H1 (cell line): ENCODE results near the gene UTP14C. TPM values are rescaled to one million over a fixed set of nuclear protein-coding genes. Genes with fewer than 3 reads are reported as not detected.

Experiments
- CTCF ChIA-PET: fragments of 300-600 bp; sonication (Branson Sonifier 250); formaldehyde crosslinking; loops from one replicate; lab custom pipeline; 2021; ENCODE audit not compliant: partially characterized antibody; lab: Charles Lee
- POLR2A ChIA-PET: fragments of 300-600 bp; sonication (Branson Sonifier 250); formaldehyde crosslinking; loops from one replicate; lab custom pipeline; 2021; ENCODE audit warnings: inconsistent platforms; ENCODE audit not compliant: partially characterized antibody; lab: Charles Lee
- DNase-seq, 2 experiments: peaks; one replicate each; pipeline versions ENCODE4 v3.0.0 to v3.0.0-alpha.2; 2010 to 2022; ENCODE audit warnings: low spot score in 2 of 2, low read depth in 1 of 2, mixed read lengths in 1 of 2
- FAIRE-seq: peaks from 2 replicates; lab custom pipeline; 2011; peaks lifted over from hg19 to GRCh38; lab: Jason Lieb, UNC
- H2AFZ ChIP-seq: 2 replicates; pipeline ENCODE4 v1.8.1; 2012; ENCODE audit warnings: low read length, inconsistent platforms
- H2AK5ac ChIP-seq: 2 replicates; pipeline ENCODE4 v1.6.1; 2013; ENCODE audit warnings: low read depth, low read length
- H2BK120ac ChIP-seq: replicated peaks from 2 replicates; pipeline ENCODE3; 2013; ENCODE audit warnings: low read depth, low read length, inconsistent platforms
- H2BK12ac ChIP-seq: 2 replicates; pipeline ENCODE4 v1.6.1; 2013; ENCODE audit warnings: low read depth, low read length
- H2BK15ac ChIP-seq: 2 replicates; pipeline ENCODE4 v1.6.1; 2013; ENCODE audit warnings: low read length
- H2BK20ac ChIP-seq: 2 replicates; pipeline ENCODE4 v1.6.1; 2013; ENCODE audit warnings: low read length
- H2BK5ac ChIP-seq: 2 replicates; pipeline ENCODE4 v1.6.1; 2013; ENCODE audit warnings: low read depth, low read length
- H3K14ac ChIP-seq: 2 replicates; pipeline ENCODE4 v1.6.1; 2013; ENCODE audit warnings: inconsistent platforms; ENCODE audit not compliant: insufficient read length
- H3K18ac ChIP-seq: 2 replicates; pipeline ENCODE4 v1.6.1; 2013; ENCODE audit warnings: low read length; ENCODE audit errors: extremely low read depth
- H3K23ac ChIP-seq: 2 replicates; pipeline ENCODE4 v1.6.1; 2013; ENCODE audit warnings: inconsistent platforms; ENCODE audit not compliant: insufficient read length
- H3K23me2 ChIP-seq: 2 replicates; pipeline ENCODE4 v1.6.1; 2013; ENCODE audit warnings: low read depth, low read length
- H3K27ac ChIP-seq: 2 replicates; pipeline ENCODE4 v1.6.1; 2011; ENCODE audit warnings: low read depth, low read length, inconsistent platforms
- H3K27me3 ChIP-seq, 4 experiments: replicated peaks in 1 of 4; 1 replicate in 1 of 4; 2 replicates in 3 of 4; pipeline versions ENCODE4 v1.6.1 to v1.8.1; 2011 to 2013; ENCODE audit warnings: low read length in 3 of 4, mild to moderate bottlenecking in 3 of 4, inconsistent platforms in 2 of 4, mixed read lengths in 2 of 4, moderate library complexity in 1 of 4; ENCODE audit not compliant: control insufficient read depth in 3 of 4, insufficient read depth in 3 of 4; ENCODE audit errors: extremely low read depth in 1 of 4
- H3K36me3 ChIP-seq, 4 experiments: 2 replicates each; pipeline versions ENCODE4 v1.6.1 to v1.8.1; 2011 to 2013; ENCODE audit warnings: mild to moderate bottlenecking in 4 of 4, low read length in 3 of 4, moderate library complexity in 2 of 4, control low read depth in 1 of 4, inconsistent platforms in 1 of 4; ENCODE audit not compliant: insufficient read depth in 4 of 4, control insufficient read depth in 2 of 4
- H3K4ac ChIP-seq: replicated peaks from 2 replicates; pipeline ENCODE3; 2013; ENCODE audit warnings: low read length, low read depth, mixed read lengths, inconsistent platforms; ENCODE audit not compliant: insufficient read length
- H3K4me1 ChIP-seq, 4 experiments: replicated peaks in 1 of 4; 1 replicate in 1 of 4; 2 replicates in 3 of 4; pipeline versions ENCODE4 v1.6.1 to v1.8.1; 2011 to 2013; ENCODE audit warnings: low read length in 3 of 4, inconsistent platforms in 2 of 4, mixed read lengths in 1 of 4; ENCODE audit not compliant: insufficient read depth in 4 of 4, control insufficient read depth in 3 of 4
- H3K4me2 ChIP-seq, 2 experiments: 2 replicates each; pipeline versions ENCODE4 v1.6.1 to v1.8.1; 2011 to 2013; ENCODE audit warnings: low read depth in 2 of 2, low read length in 2 of 2, control low read depth in 1 of 2, inconsistent platforms in 1 of 2, mild to moderate bottlenecking in 1 of 2; ENCODE audit not compliant: insufficient read depth in 1 of 2
- H3K4me3 ChIP-seq, 4 experiments: fragments of 200-600, 300-600 bp in 1 of 4; sonication (generic), shearing (Covaris generic), sonication (Bioruptor Twin) in 1 of 4; 2 replicates each; pipeline versions ENCODE4 v1.5.1 to v1.8.1; 2011 to 2016; ENCODE audit warnings: low read length in 4 of 4, low read depth in 3 of 4, control low read depth in 2 of 4, inconsistent platforms in 2 of 4, mild to moderate bottlenecking in 2 of 4, mixed read lengths in 1 of 4, moderate library complexity in 1 of 4; ENCODE audit not compliant: insufficient read depth in 2 of 4; ENCODE audit errors: extremely low read depth in 1 of 4
- H3K56ac ChIP-seq: replicated peaks from 2 replicates; pipeline ENCODE3; 2013; ENCODE audit warnings: low read depth, mild to moderate bottlenecking, mixed read lengths, low read length, inconsistent platforms; ENCODE audit not compliant: insufficient read length
- H3K79me1 ChIP-seq: 2 replicates; pipeline ENCODE4 v1.6.1; 2013; ENCODE audit warnings: low read depth, low read length, control low read depth
- H3K79me2 ChIP-seq, 2 experiments: 2 replicates each; pipeline versions ENCODE4 v1.6.1 to v1.8.1; 2012 to 2013; ENCODE audit warnings: low read length in 2 of 2, mild to moderate bottlenecking in 2 of 2, inconsistent platforms in 1 of 2; ENCODE audit not compliant: insufficient read depth in 2 of 2, control insufficient read depth in 1 of 2
- H3K9ac ChIP-seq, 4 experiments: replicated peaks in 1 of 4; 1 replicate in 1 of 4; 2 replicates in 3 of 4; pipeline versions ENCODE4 v1.6.1 to v1.8.1; 2011 to 2013; ENCODE audit warnings: low read depth in 3 of 4, low read length in 3 of 4, control low read depth in 2 of 4, mild to moderate bottlenecking in 2 of 4, moderate library complexity in 2 of 4, inconsistent platforms in 1 of 4; ENCODE audit errors: extremely low read depth in 1 of 4
- H3K9me3 ChIP-seq, 2 experiments: 2 replicates each; pipeline versions ENCODE4 v1.6.1 to v1.8.1; 2012 to 2013; ENCODE audit warnings: mild to moderate bottlenecking in 2 of 2, moderate library complexity in 2 of 2, control low read depth in 1 of 2, inconsistent platforms in 1 of 2, low read depth in 1 of 2, low read length in 1 of 2, mixed read lengths in 1 of 2; ENCODE audit not compliant: insufficient read depth in 2 of 2
- H4K20me1 ChIP-seq, 2 experiments: replicated peaks in 1 of 2; 2 replicates each; pipeline versions ENCODE3 to v1.8.1; 2011 to 2013; ENCODE audit warnings: inconsistent platforms in 2 of 2, low read length in 2 of 2, mild to moderate bottlenecking in 1 of 2; ENCODE audit not compliant: insufficient read depth in 2 of 2, control insufficient read depth in 1 of 2
- H4K5ac ChIP-seq: 2 replicates; pipeline ENCODE4 v1.6.1; 2013; ENCODE audit warnings: low read length, low read depth, mixed read lengths, inconsistent platforms; ENCODE audit not compliant: insufficient read length
- H4K8ac ChIP-seq: 2 replicates; pipeline ENCODE4 v1.8.0; 2013; ENCODE audit warnings: mild to moderate bottlenecking, moderate library complexity, low read length, inconsistent platforms; ENCODE audit not compliant: insufficient read depth; ENCODE audit errors: extremely low read depth
- H4K91ac ChIP-seq: replicated peaks from 2 replicates; pipeline ENCODE3; 2013; ENCODE audit warnings: low read length, mixed read lengths, inconsistent platforms; ENCODE audit not compliant: insufficient read length
- BCL11A ChIP-seq, 2 experiments: IDR thresholded peaks; one replicate each; pipeline ENCODE4 v1.6.1; 2011; ENCODE audit warnings: low read depth in 2 of 2, low read length in 2 of 2, mild to moderate bottlenecking in 2 of 2
- BRCA1 ChIP-seq: IDR thresholded peaks from 2 replicates; pipeline ENCODE4 v1.6.1; 2012; ENCODE audit warnings: low read depth, low read length, improper control_type of control experiment
- CBX5 ChIP-seq: fragments of 300-800, 300-1000 bp; sonication (generic); IDR thresholded peaks from 2 replicates; pipeline ENCODE4 v1.7.1; 2016; ENCODE audit warnings: antibody characterized with exemption, low read length, low read depth
- CBX8 ChIP-seq: fragments of 300-800, 300-1000 bp; sonication (generic); IDR thresholded peaks from 2 replicates; pipeline ENCODE4 v1.7.1; 2016; ENCODE audit warnings: low read depth, low read length, borderline replicate concordance
- EZH2 ChIP-seq: fragments of 200-600 bp; sonication (generic); IDR thresholded peaks from 2 replicates; pipeline ENCODE4 v1.7.1; 2012; ENCODE audit warnings: low read depth, mild to moderate bottlenecking, moderate library complexity, low read length, inconsistent platforms; ENCODE audit not compliant: severe bottlenecking
- HDAC6 ChIP-seq: IDR thresholded peaks from one replicate; pipeline ENCODE4 v1.7.1; 2012; ENCODE audit warnings: low read depth, mild to moderate bottlenecking, inconsistent platforms, low read length, moderate library complexity
- KDM5A ChIP-seq: fragments of 200-600 bp; IDR thresholded peaks from 2 replicates; pipeline ENCODE4 v1.7.1; 2012; ENCODE audit warnings: mild to moderate bottlenecking, low read length, inconsistent platforms, mixed read lengths
- NANOG ChIP-seq: IDR thresholded peaks from 2 replicates; pipeline ENCODE4 v1.6.1; 2011; ENCODE audit warnings: low read length, low read depth, mild to moderate bottlenecking, inconsistent platforms; ENCODE audit not compliant: insufficient read depth, poor library complexity, severe bottlenecking
- POLR2A ChIP-seq, 2 experiments: IDR thresholded peaks; 1 replicate in 1 of 2; 2 replicates in 1 of 2; pipeline ENCODE4 v1.6.1; 2011; ENCODE audit warnings: low read depth in 2 of 2, low read length in 2 of 2, mild to moderate bottlenecking in 2 of 2; ENCODE audit errors: control extremely low read depth in 1 of 2
- RXRA ChIP-seq: IDR thresholded peaks from 2 replicates; pipeline ENCODE4 v1.6.1; 2011; ENCODE audit warnings: low read depth, mild to moderate bottlenecking, low read length, moderate library complexity; ENCODE audit not compliant: insufficient read depth
- SIX5 ChIP-seq: IDR thresholded peaks from 2 replicates; pipeline ENCODE4 v1.6.1; 2011; ENCODE audit warnings: mild to moderate bottlenecking, low read depth, low read length
- SP1 ChIP-seq: IDR thresholded peaks from 2 replicates; pipeline ENCODE4 v1.6.1; 2011; ENCODE audit warnings: low read depth, low read length
- WGBS, 2 experiments: shearing (Covaris generic) in 1 of 2; methylation state at CpG; one replicate each; pipeline versions ENCODE4 v1.1.6 to v1.1.7; 2013 to 2015; ENCODE audit warnings: low lambda C conversion rate in 2 of 2, mixed read lengths in 2 of 2, inconsistent platforms in 1 of 2, low coverage in 1 of 2, missing lambda C conversion rate in 1 of 2; ENCODE audit not compliant: insufficient replicate concordance in 2 of 2, insufficient coverage in 1 of 2, insufficient read length in 1 of 2; ENCODE audit errors: extremely low coverage in 1 of 2, missing lambda C conversion rate in 1 of 2; 5-methylcytosine and 5-hydroxymethylcytosine counted together
- polyA plus RNA-seq, 7 experiments: library from polyadenylated mRNA; depleted of rRNA in 3 of 7; stranded (reverse) in 5 of 7; unstranded in 2 of 7; fragments of >200 nt in 5 of 7; fragments of 200-250 nt in 2 of 7; gene quantifications; 1 replicate in 5 of 7; 2 replicates in 1 of 7; 4 replicates in 1 of 7; pipeline versions ENCODE4 v1.2.1 to v1.2.3, GENCODE V29; 2011 to 2013; ENCODE audit warnings: missing spikeins in 2 of 7, mixed read lengths in 2 of 7
- total RNA-seq: library from RNA; stranded (reverse); fragmentation: NEBNext Ultra II Directional; extraction: Animal tissue kit (Norgen Biotek cat#: 25700); gene quantifications from 2 replicates; pipeline ENCODE4 v1.2.1, GENCODE V29; 2021
- TF ChIP-seq, protein P1 (sequence below): IDR thresholded peaks from 2 replicates; pipeline ENCODE4 v1.6.1; 2012; ENCODE audit warnings: low read length, inconsistent platforms

Gene UTP14C
- total and polyA plus RNA-seq, 2 of the 8 experiments (the other 6 are each of a cell fraction or from before 2014, with no cell fraction given): 6.8 to 22.7 TPM

GRCh38 chr13:51997186-51997585 is 27.3 kb upstream of the UTP14C start:
- no peak overlapping the region for H3K4me3 ChIP-seq
- H2BK15ac ChIP-seq: no peak overlapping the region
- 0 out of 2 replicates have a peak, but pooled peaks cover 3% of the 10 kb centered on the region for H3K79me1 ChIP-seq
- 92% methylated on average over 2 of the region's 2 CpGs; no CpG with 5 or more reads in 1 of the 2 experiments for WGBS, 2 experiments
- no peak overlapping the region for H3K23ac ChIP-seq
- H4K5ac ChIP-seq: no peak overlapping the region
- ChIA-PET POLR2A (no interaction called here), CTCF (interaction anchor here (0.9 to 2.1 kb wide), 3 partner anchors 11 to 131 kb away, joined by 3 to 6 read pairs (median 3); no protein-coding TSS in a partner anchor)
- no peak overlapping the region for H4K91ac ChIP-seq
- no peak for DNase-seq
- H3K4ac ChIP-seq: no peak overlapping the region
- H3K18ac ChIP-seq: no peak overlapping the region
- H2BK12ac ChIP-seq: no peak overlapping the region
- no peak overlapping the region for H2BK20ac ChIP-seq
- no peak overlapping the region for H3K27ac ChIP-seq
- FAIRE-seq: no peak
- H4K20me1 ChIP-seq: no peaks in the 10 kb centered on the region
- H3K9ac ChIP-seq: no peak overlapping the region
- H3K14ac ChIP-seq: no peak overlapping the region
- H3K4me1 ChIP-seq: peaks cover 0 to 19% (median 14%) of the 10 kb centered on the region in 4 experiments; a peak in 5 of 7 replicates
- H3K27me3 ChIP-seq: no peaks in the 10 kb centered on the region; a peak in 1 of 7 replicates
- H2BK5ac ChIP-seq: no peak overlapping the region
- H3K79me2 ChIP-seq: no peaks in the 10 kb centered on the region
- H2AK5ac ChIP-seq: no peak overlapping the region
- H3K9me3 ChIP-seq: no peaks in the 10 kb centered on the region
- no peak overlapping the region for H2BK120ac ChIP-seq
- H3K4me2 ChIP-seq: no peak overlapping the region
- no peak overlapping the region for H2AFZ ChIP-seq
- no peak overlapping the region for H3K56ac ChIP-seq
- H4K8ac ChIP-seq: no peak overlapping the region
- H3K23me2 ChIP-seq: peaks cover 2% of the 10 kb centered on the region; the same call in 1 of the 2 replicates
- no peaks in the 10 kb centered on the region for H3K36me3 ChIP-seq
- TF ChIP-seq RXRA (no peak), KDM5A (no peak), POLR2A (IDR thresholded peaks at IDR 0.05; ENCODE audit: control extremely low read depth in 1 of 2, low read depth in 2 of 2, low read length in 2 of 2) (no peak), NANOG (no peak), SP1 (no peak), CBX5 (no peak), HDAC6 (no peak), BCL11A (IDR thresholded peaks at IDR 0.05; ENCODE audit: low read depth in 2 of 2, low read length in 2 of 2) (no peak), SIX5 (no peak), BRCA1 (no peak), CBX8 (no peak), EZH2 (no peak)
- TF ChIP-seq, protein P1, sequence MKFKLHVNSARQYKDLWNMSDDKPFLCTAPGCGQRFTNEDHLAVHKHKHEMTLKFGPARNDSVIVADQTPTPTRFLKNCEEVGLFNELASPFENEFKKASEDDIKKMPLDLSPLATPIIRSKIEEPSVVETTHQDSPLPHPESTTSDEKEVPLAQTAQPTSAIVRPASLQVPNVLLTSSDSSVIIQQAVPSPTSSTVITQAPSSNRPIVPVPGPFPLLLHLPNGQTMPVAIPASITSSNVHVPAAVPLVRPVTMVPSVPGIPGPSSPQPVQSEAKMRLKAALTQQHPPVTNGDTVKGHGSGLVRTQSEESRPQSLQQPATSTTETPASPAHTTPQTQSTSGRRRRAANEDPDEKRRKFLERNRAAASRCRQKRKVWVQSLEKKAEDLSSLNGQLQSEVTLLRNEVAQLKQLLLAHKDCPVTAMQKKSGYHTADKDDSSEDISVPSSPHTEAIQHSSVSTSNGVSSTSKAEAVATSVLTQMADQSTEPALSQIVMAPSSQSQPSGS: no peak
